T-helper 2 cell treated with Interferon-gamma antibody and Interleukin-4, amounts not matched to agents 5 μg/mL and 100 μg/mL, for 36 hours (primary cell): ENCODE data around the gene CFAP54.

Experiments
- DNase-seq: peaks from one replicate; pipeline ENCODE4 v3.0.0; 2021; ENCODE audit warnings: low spot score
- H3K27ac Mint-ChIP-seq: one replicate; pipeline ENCODE4 v1.8.0; 2021; ENCODE audit warnings: mild to moderate bottlenecking, mixed read lengths
- H3K27me3 Mint-ChIP-seq: one replicate; pipeline ENCODE4 v1.8.0; 2021; ENCODE audit warnings: low read depth, mixed read lengths
- H3K36me3 Mint-ChIP-seq: one replicate; pipeline ENCODE4 v1.8.0; 2021; ENCODE audit warnings: low read depth, mixed read lengths
- H3K4me1 Mint-ChIP-seq: one replicate; pipeline ENCODE4 v1.8.0; 2021; ENCODE audit warnings: low read depth, mixed read lengths
- H3K4me3 Mint-ChIP-seq: one replicate; pipeline ENCODE4 v1.8.0; 2022; ENCODE audit warnings: mild to moderate bottlenecking, moderate library complexity, mixed read lengths
- H3K9me3 Mint-ChIP-seq: one replicate; pipeline ENCODE4 v1.8.0; 2021; ENCODE audit warnings: mixed read lengths

CFAP54 gene

DNA sequence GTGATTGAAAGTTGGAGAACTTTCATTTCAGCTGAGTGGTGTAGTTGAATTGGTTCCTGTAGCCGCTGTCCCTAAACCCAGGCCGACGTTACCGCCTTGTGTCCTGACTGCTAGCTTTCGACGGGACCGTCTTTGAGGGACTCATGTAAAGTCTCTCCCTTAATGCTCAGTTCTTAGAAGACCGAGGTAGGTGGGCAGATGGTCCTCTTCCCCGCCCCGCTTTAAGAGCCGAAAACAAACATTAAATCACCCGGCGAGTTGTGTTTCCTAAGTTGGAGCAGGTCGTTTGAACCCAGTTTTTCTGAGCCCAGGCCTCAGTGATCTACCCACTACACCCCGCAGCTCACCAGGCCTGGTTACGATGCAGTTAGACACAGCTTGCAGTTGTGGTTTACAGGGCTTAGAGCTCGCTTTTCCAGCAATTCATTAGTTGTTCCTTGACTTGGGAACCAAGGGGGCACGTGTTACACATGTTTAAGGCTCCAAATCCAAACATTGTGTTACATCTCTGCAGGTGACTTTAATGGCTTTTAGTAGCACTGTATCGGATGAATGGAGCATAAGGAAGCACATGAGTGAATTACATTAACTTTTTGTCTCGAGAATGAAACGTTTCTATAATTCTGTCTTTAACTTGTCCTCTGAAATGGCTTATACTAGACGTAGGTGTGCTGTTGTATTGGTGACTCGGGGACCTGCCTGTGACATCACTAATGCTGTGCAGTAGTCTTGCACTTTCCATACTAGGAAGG, 418.5 kb downstream of the CFAP54 start:
- no peaks in the 10 kb centered on the region for H3K9me3 Mint-ChIP-seq
- H3K4me3 Mint-ChIP-seq = peak overlapping the region; percentile 96
- H3K27me3 Mint-ChIP-seq = peaks cover 12% of the 10 kb centered on the region
- peak overlapping the region; percentile 97 for H3K27ac Mint-ChIP-seq
- H3K36me3 Mint-ChIP-seq = peaks cover 28% of the 10 kb centered on the region
- peaks cover 44% of the 10 kb centered on the region for H3K4me1 Mint-ChIP-seq
- DNase-seq = no peak

DNA sequence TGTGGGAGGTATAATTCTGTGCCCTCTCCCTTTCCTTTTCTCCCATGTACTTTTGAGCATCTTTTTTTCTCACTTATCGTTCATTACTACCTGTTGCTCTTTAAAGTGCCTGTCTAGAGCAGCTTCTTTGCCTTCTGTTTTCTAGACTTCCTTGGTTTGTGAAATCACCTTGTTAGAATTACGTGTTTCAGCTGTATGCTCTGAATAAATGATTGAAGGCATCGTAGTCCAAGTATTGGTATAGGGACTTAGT, 419.0 kb downstream of the CFAP54 start:
- peak overlapping the region; percentile 96 for H3K4me3 Mint-ChIP-seq
- peaks cover 12% of the 10 kb centered on the region for H3K27me3 Mint-ChIP-seq
- peaks cover 32% of the 10 kb centered on the region for H3K36me3 Mint-ChIP-seq
- no peak for DNase-seq
- H3K9me3 Mint-ChIP-seq = no peaks in the 10 kb centered on the region
- H3K27ac Mint-ChIP-seq = peak overlapping the region; percentile 97
- H3K4me1 Mint-ChIP-seq = peaks cover 44% of the 10 kb centered on the region

DNA sequence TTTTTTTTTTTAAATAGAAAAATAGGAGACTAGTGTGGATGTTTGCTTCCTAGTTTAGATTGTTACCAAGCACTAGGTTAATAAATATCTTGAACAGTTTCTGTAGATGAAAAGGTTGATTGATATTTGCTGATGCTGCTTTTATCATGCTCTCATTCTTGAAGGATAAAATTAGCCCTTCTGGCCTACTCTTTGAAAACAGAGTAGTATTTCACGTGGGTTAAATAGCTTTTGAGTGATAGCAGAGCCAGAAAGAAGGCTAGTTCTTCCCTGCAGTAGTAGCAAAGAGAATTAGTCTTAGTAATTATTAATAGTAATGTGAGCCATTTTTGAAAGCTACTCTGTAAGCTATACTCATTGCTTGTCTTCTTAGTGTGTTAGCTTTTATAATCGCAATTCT, 422.9 kb downstream of the CFAP54 start:
- H3K4me3 Mint-ChIP-seq = no peak overlapping the region
- H3K9me3 Mint-ChIP-seq = peaks cover 7% of the 10 kb centered on the region
- no peak overlapping the region for H3K27ac Mint-ChIP-seq
- peaks cover 44% of the 10 kb centered on the region for H3K4me1 Mint-ChIP-seq
- H3K27me3 Mint-ChIP-seq = no peaks in the 10 kb centered on the region
- H3K36me3 Mint-ChIP-seq = peaks cover 56% of the 10 kb centered on the region
- no peak for DNase-seq

DNA sequence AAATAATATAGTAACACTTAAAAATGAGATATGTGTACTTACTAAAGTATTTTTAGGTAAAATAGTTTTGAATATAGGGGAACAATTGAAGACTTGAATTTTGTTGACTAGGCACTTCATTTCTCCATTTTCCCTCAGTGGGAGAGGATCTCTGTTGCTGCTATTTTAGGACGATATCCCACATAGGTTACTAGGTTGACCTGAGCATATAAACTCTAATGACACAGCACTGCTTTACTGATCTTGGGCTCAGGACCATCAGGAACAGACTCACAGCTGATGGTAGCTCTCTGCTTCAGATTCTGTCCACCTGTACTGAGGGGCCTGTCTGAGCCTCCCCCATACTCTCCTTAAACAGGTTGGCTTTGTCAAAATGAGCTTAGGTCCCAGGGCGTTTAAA, 423.6 kb downstream of the CFAP54 start:
- peaks cover 40% of the 10 kb centered on the region for H3K4me1 Mint-ChIP-seq
- peak overlapping the region; percentile 1 for H3K27ac Mint-ChIP-seq
- no peak overlapping the region for H3K4me3 Mint-ChIP-seq
- peaks cover 7% of the 10 kb centered on the region for H3K9me3 Mint-ChIP-seq
- H3K27me3 Mint-ChIP-seq = no peaks in the 10 kb centered on the region
- peaks cover 51% of the 10 kb centered on the region for H3K36me3 Mint-ChIP-seq
- no peak for DNase-seq

DNA sequence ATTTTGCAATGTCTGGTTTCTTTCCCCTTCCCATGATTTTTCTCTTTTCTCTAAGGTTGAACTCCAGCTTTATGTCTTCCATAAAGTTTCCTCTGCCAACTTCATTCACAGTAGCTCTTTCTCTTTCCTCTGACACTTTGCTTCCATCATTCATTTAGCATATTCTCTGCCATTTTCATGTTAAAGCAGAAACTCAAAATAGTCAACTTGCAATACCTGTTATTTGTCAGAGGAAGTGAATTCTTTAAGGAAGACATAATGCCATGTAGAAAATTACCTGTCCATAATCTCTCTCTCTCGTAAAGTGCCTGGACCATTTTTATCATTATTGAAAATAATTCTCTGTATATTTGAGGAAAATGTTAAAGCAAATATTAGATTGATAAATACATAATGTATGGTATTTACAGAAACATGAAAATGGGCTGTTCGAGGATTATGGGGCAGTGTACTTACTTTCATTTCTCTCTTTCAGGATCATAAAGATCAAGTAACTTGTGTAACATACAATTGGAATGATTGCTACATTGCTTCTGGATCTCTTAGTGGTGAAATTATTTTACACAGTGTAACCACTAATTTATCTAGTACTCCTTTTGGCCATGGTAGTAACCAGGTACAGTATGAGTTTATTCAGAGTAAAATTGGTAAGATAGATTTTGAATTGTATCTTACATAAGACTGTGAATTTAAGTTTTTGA, 430.3 kb downstream of the CFAP54 start:
- Mint-ChIP-seq H3K4me3 (no peak overlapping the region), H3K36me3 (peaks cover 54% of the 10 kb centered on the region), H3K27me3 (no peaks in the 10 kb centered on the region), H3K9me3 (peaks cover 13% of the 10 kb centered on the region), H3K27ac (no peak overlapping the region), H3K4me1 (peaks cover 14% of the 10 kb centered on the region)
- DNase-seq = no peak
